ENCODE measurements around the gene WASF3. TPM values are rescaled to one million over a fixed set of nuclear protein-coding genes. Genes with fewer than 3 reads are reported as not detected.

WASF3 gene
- total RNA-seq, 1 experiment from 2014 or later = 3.4 TPM

- Histone ChIP-seq H3K27me3 (ENCODE audit: insufficient read depth, low read length) (peaks cover 53% of the 10 kb centered on the region), H3K4me3 (replicated peaks in 1 of 2; ENCODE audit: low read depth in 1 of 2, low read length in 2 of 2) (no peak overlapping the region), H3K4me2 (ENCODE audit: low read length) (no peak overlapping the region), H3K27ac (ENCODE audit: low read depth, low read length) (no peak overlapping the region), H3K9me3 (ENCODE audit: control insufficient read depth in 1 of 2, insufficient read depth in 1 of 2, low read depth in 1 of 2, low read length in 2 of 2) (no peaks in the 10 kb centered on the region), H3K9me2 (ENCODE audit: insufficient read depth) (no peaks in the 10 kb centered on the region), H2AFZ (ENCODE audit: low read depth, low read length, poor library complexity, severe bottlenecking) (no peak overlapping the region), H3K79me2 (ENCODE audit: insufficient read depth, low read length) (no peaks in the 10 kb centered on the region), H4K20me1 (ENCODE audit: insufficient read depth) (no peaks in the 10 kb centered on the region), H3K4me1 (ENCODE audit: control insufficient read depth in 1 of 2, insufficient read depth in 2 of 2, low read length in 2 of 2) (no peaks in the 10 kb centered on the region), H3K36me3 (ENCODE audit: control insufficient read depth in 1 of 2, insufficient read depth in 2 of 2, low read length in 2 of 2) (no peaks in the 10 kb centered on the region), H3K9ac (ENCODE audit: low read length) (no peak overlapping the region)
- ATAC-seq = no peak
- RAD21 ChIA-PET (ENCODE audit: low non-redundant PET in 1 of 2, low total read pairs in 2 of 2, uncharacterized antibody in 2 of 2, unreplicated experiment in 2 of 2) = no interaction called here
- intact Hi-C loops (cut with micrococcal nuclease) = no loop called here
- DNase-seq (ENCODE audit: low read depth, low spot score) = no peak
- TF ChIP-seq ZBTB33 (IDR thresholded peaks at IDR 0.05; ENCODE audit: extremely low read depth, insufficient replicate concordance, low read length) (no peak), SP1 (IDR thresholded peaks at IDR 0.05; ENCODE audit: low read depth) (no peak), SIN3A (IDR thresholded peaks at IDR 0.05; ENCODE audit: low read depth) (no peak), ZNF274 (IDR thresholded peaks at IDR 0.05; ENCODE audit: low read depth, low read length) (no peak), ELF1 (IDR thresholded peaks at IDR 0.05; ENCODE audit: borderline replicate concordance, low read depth) (no peak)
- POLR2A ChIA-PET = no interaction called here
- no TSS peak for BruUV-seq (replicated peaks)
- CTCF ChIA-PET = no interaction called here
Observed at GRCh38 chr13:26548205-26548765, 9.2 kb upstream of the WASF3 start.

DNA sequence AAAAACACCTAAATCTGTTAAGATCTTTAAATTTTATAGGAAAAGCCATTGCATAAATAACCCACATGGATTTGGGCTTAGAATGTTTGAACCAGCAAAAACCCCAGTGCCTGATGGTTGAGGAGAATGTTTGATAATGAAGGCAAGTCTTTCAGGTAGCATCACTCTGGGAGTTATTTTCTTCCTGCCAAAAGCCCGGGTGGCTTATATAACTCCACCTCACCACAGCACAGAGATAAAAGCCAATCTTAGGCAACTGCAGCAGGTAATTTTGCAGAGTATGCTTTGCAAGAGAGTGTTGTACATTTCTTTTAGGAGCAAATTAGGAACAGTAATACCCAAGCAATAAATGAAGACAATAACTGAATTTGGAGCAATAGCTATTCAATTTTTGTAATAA is 7.8 kb upstream of the WASF3 start:
- ChIA-PET POLR2A (no interaction called here), RAD21 (ENCODE audit: low non-redundant PET in 1 of 2, low total read pairs in 2 of 2, uncharacterized antibody in 2 of 2, unreplicated experiment in 2 of 2) (no interaction called here), CTCF (no interaction called here)
- DNase-seq (ENCODE audit: low read depth, low spot score) = no peak
- BruUV-seq (replicated peaks) = no TSS peak
- intact Hi-C loops (cut with micrococcal nuclease) = no loop called here
- Histone ChIP-seq H3K4me1 (ENCODE audit: control insufficient read depth in 1 of 2, insufficient read depth in 2 of 2, low read length in 2 of 2) (no peaks in the 10 kb centered on the region), H3K27ac (ENCODE audit: low read depth, low read length) (no peak overlapping the region), H3K4me2 (ENCODE audit: low read length) (no peak overlapping the region), H3K4me3 (replicated peaks in 1 of 2; ENCODE audit: low read depth in 1 of 2, low read length in 2 of 2) (no peak overlapping the region), H3K9me2 (ENCODE audit: insufficient read depth) (no peaks in the 10 kb centered on the region), H2AFZ (ENCODE audit: low read depth, low read length, poor library complexity, severe bottlenecking) (no peak overlapping the region), H4K20me1 (ENCODE audit: insufficient read depth) (no peaks in the 10 kb centered on the region), H3K36me3 (ENCODE audit: control insufficient read depth in 1 of 2, insufficient read depth in 2 of 2, low read length in 2 of 2) (no peaks in the 10 kb centered on the region), H3K27me3 (ENCODE audit: insufficient read depth, low read length) (peaks cover 44% of the 10 kb centered on the region), H3K9ac (ENCODE audit: low read length) (no peak overlapping the region), H3K9me3 (ENCODE audit: control insufficient read depth in 1 of 2, insufficient read depth in 1 of 2, low read depth in 1 of 2, low read length in 2 of 2) (no peaks in the 10 kb centered on the region), H3K79me2 (ENCODE audit: insufficient read depth, low read length) (no peaks in the 10 kb centered on the region)
- TF ChIP-seq CBX3 (IDR thresholded peaks at IDR 0.05; ENCODE audit: low read depth) = no peak
- no peak for TF ChIP-seq CEBPB (IDR thresholded peaks at IDR 0.05; ENCODE audit: low read depth)
- TF ChIP-seq EZH2 (IDR thresholded peaks at IDR 0.05) = no peak
- TF ChIP-seq POLR2A (IDR thresholded peaks at IDR 0.05; ENCODE audit: borderline replicate concordance, extremely low read depth, insufficient read depth, insufficient read length) = no peak
- TF ChIP-seq REST (IDR thresholded peaks at IDR 0.05; ENCODE audit: low read depth) = no peak
- no peak for TF ChIP-seq ZFX (IDR thresholded peaks at IDR 0.05)
- TF ChIP-seq SIN3A (IDR thresholded peaks at IDR 0.05; ENCODE audit: low read depth) = no peak
- no peak for ATAC-seq
